K562 (cell line): Measurements from ENCODE around the gene TRAPPC4. TPM values are rescaled to one million over a fixed set of nuclear protein-coding genes. Genes with fewer than 3 reads are reported as not detected.

Experiments
- CREM ChIP-seq: IDR thresholded peaks from 2 replicates; pipeline ENCODE4 v1.6.1; 2014; ENCODE audit warnings: antibody characterized with exemption, low read depth
- GTF2E2 ChIP-seq: fragments of 200-800 bp; sonication (Bioruptor generic); IDR thresholded peaks from 2 replicates; pipeline ENCODE4 v1.6.1; 2016; ENCODE audit warnings: missing genetic modification characterization, missing compliant biosample characterization
- MGA ChIP-seq: fragments of 450-650 bp; IDR thresholded peaks from 2 replicates; pipeline ENCODE4 v1.6.1; 2016; ENCODE audit warnings: mild to moderate bottlenecking, moderate library complexity
- RREB1 ChIP-seq: fragments of 250-450 bp; sonication (Bioruptor Pico); IDR thresholded peaks from 2 replicates; pipeline ENCODE4 v1.4.0; 2020
- polyA plus RNA-seq, 8 experiments: library from polyadenylated mRNA; depleted of rRNA in 4 of 8; stranded (reverse) in 5 of 8; unstranded in 3 of 8; fragments of >200 nt; fragmentation: Nextera tagmentation in 2 of 8; fragmentation: Illumina TruSeq in 1 of 8; extraction: Ambion mirVana in 2 of 8; extraction: Trizol in 1 of 8; gene quantifications; 2 replicates each; pipeline versions ENCODE4 v1.2.1 to v1.2.3, GENCODE V29; 2011 to 2014; ENCODE audit warnings: inconsistent platforms in 1 of 8, missing spikeins in 1 of 8
- total RNA-seq, 7 experiments: library from RNA; depleted of rRNA in 6 of 7; stranded (reverse); fragments of >200 nt in 6 of 7; fragmentation: Illumina TruSeq in 2 of 7; extraction: Trizol in 2 of 7; gene quantifications; 2 replicates each; pipeline versions ENCODE4 v1.2.1 to v1.2.3, GENCODE V29; 2011 to 2021; ENCODE audit warnings: low replicate concordance in 1 of 7
- TF ChIP-seq, protein P1 (sequence below): fragments of 450-650 bp; IDR thresholded peaks from 2 replicates; pipeline ENCODE4 v1.6.1; 2014; ENCODE audit warnings: low read depth, mild to moderate bottlenecking, moderate library complexity, borderline replicate concordance

TRAPPC4 gene
- total and polyA plus RNA-seq, 9 of the 15 experiments (the other 6 are each of a cell fraction or from before 2014, with no cell fraction given): 121 to 524 (median 142) TPM

- TF ChIP-seq MGA (peak; percentile 76), RREB1 (CRISPR knock-in tag) (0 out of 2 replicates have a peak, but pooled peaks have one; percentile 8), CREM (peak; percentile 60), GTF2E2 (tag) (no peak)
- TF ChIP-seq, protein P1, sequence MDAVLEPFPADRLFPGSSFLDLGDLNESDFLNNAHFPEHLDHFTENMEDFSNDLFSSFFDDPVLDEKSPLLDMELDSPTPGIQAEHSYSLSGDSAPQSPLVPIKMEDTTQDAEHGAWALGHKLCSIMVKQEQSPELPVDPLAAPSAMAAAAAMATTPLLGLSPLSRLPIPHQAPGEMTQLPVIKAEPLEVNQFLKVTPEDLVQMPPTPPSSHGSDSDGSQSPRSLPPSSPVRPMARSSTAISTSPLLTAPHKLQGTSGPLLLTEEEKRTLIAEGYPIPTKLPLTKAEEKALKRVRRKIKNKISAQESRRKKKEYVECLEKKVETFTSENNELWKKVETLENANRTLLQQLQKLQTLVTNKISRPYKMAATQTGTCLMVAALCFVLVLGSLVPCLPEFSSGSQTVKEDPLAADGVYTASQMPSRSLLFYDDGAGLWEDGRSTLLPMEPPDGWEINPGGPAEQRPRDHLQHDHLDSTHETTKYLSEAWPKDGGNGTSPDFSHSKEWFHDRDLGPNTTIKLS: 0 out of 2 replicates have a peak, but pooled peaks have one; percentile 34
Observed at GRCh38 chr11:119067371-119068222, 49.0 kb downstream of the TRAPPC4 start, which contains the start of gene VPS11 (continued).
